ENCODE results near the gene IL13RA1.

DNA sequence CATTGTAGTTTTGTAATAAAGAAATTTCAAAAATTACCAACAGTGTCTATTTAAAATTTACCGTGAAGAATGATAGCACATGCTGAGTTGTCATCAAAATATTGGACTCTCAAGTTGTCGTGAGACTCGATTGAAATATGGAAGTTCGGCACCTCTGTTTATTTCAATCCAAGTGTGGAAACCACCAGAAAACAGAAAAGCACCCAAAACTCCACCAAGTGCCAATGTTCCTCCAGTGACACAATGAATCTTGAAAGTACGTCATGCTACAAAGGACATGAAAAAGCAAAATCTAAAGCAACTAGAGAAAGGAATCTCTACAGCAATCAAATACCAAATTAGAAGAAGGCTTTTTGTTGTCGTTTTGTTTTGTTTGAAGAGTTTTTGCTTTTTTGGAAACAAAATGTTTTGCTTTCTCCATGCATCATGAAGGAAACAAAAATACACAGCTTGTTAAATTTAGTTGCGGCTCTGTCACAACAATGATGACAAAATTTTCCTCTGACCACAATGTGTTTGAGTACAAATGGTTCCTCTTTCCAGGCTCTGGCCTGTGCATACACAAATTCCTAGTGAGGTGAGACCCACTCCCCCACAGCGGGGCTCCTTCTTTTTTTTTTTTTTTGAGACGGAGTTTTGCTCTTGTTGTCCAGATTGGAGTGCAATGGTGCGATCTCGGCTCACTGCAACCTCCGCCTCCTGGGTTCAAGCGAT is 9.6 kb upstream of the IL13RA1 start:
- TF ChIP-seq, protein P1, sequence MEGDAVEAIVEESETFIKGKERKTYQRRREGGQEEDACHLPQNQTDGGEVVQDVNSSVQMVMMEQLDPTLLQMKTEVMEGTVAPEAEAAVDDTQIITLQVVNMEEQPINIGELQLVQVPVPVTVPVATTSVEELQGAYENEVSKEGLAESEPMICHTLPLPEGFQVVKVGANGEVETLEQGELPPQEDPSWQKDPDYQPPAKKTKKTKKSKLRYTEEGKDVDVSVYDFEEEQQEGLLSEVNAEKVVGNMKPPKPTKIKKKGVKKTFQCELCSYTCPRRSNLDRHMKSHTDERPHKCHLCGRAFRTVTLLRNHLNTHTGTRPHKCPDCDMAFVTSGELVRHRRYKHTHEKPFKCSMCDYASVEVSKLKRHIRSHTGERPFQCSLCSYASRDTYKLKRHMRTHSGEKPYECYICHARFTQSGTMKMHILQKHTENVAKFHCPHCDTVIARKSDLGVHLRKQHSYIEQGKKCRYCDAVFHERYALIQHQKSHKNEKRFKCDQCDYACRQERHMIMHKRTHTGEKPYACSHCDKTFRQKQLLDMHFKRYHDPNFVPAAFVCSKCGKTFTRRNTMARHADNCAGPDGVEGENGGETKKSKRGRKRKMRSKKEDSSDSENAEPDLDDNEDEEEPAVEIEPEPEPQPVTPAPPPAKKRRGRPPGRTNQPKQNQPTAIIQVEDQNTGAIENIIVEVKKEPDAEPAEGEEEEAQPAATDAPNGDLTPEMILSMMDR (IDR thresholded peaks at IDR 0.05 in 4 of 5, conservative IDR thresholded peaks at IDR 0.05 in 1 of 5) = no peak
- no peak for TF ChIP-seq POLR2A (IDR thresholded peaks at IDR 0.05)
